ENCODE data around the gene TMEM123.

TMEM123 gene

DNA sequence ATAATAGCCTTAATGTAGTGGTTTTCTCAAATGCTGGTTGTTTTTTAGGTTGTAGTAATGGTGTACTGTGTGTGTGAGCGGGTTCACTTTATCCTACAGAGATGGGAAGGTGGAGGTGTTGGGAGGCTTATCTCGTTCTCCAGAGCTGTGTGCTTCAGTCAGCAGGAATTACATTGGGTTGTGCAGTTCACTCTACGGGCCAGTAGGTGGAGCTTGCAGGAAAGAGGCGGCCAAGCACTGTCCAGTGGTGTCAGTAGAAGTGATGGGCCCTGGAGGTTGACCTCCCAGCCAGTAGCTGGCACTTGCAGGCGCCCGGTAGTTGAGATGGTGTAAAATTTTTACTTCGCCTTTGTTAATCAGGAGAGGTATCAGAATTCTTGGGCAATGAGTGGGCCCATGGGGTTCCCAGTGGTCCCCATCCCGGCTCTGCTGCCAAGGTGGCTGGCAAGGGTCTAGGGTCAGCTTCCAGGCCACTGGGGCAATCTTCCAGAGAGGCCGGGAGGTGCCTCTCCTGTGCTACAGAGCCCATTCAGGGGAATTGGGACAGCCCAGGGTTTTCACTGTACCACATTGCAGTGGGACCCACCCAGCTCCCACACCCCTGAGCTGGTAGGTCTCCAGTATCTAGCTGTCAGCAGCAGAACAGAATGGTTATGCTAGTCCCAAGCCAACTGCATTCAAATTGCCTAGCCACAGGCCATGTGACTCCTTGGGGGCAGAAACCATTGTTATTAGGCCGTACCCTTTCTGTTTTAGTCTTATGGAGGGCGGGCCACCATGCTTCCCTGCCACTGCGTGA lies 61.7 kb downstream of the TMEM123 start:
- TF ChIP-seq TAF1 (IDR thresholded peaks at IDR 0.05; ENCODE audit: borderline replicate concordance, insufficient read depth, low read length) (no peak), FOXP2 (optimal IDR thresholded peaks at IDR 0.05; ENCODE audit: borderline replicate concordance, extremely low read depth, extremely low read length, insufficient read depth) (no peak), POLR2AphosphoS5 (IDR thresholded peaks at IDR 0.05; ENCODE audit: low read depth, low read length) (no peak), SIN3A (IDR thresholded peaks at IDR 0.05; ENCODE audit: borderline replicate concordance, insufficient read depth, low read length) (no peak)
- TF ChIP-seq, protein P1, sequence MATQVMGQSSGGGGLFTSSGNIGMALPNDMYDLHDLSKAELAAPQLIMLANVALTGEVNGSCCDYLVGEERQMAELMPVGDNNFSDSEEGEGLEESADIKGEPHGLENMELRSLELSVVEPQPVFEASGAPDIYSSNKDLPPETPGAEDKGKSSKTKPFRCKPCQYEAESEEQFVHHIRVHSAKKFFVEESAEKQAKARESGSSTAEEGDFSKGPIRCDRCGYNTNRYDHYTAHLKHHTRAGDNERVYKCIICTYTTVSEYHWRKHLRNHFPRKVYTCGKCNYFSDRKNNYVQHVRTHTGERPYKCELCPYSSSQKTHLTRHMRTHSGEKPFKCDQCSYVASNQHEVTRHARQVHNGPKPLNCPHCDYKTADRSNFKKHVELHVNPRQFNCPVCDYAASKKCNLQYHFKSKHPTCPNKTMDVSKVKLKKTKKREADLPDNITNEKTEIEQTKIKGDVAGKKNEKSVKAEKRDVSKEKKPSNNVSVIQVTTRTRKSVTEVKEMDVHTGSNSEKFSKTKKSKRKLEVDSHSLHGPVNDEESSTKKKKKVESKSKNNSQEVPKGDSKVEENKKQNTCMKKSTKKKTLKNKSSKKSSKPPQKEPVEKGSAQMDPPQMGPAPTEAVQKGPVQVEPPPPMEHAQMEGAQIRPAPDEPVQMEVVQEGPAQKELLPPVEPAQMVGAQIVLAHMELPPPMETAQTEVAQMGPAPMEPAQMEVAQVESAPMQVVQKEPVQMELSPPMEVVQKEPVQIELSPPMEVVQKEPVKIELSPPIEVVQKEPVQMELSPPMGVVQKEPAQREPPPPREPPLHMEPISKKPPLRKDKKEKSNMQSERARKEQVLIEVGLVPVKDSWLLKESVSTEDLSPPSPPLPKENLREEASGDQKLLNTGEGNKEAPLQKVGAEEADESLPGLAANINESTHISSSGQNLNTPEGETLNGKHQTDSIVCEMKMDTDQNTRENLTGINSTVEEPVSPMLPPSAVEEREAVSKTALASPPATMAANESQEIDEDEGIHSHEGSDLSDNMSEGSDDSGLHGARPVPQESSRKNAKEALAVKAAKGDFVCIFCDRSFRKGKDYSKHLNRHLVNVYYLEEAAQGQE (IDR thresholded peaks at IDR 0.05; ENCODE audit: insufficient read depth in 1 of 2, low read depth in 2 of 2, low read length in 2 of 2) = peak in 1 of 2 experiments; percentile 78; a peak in 2 of 4 replicates

DNA sequence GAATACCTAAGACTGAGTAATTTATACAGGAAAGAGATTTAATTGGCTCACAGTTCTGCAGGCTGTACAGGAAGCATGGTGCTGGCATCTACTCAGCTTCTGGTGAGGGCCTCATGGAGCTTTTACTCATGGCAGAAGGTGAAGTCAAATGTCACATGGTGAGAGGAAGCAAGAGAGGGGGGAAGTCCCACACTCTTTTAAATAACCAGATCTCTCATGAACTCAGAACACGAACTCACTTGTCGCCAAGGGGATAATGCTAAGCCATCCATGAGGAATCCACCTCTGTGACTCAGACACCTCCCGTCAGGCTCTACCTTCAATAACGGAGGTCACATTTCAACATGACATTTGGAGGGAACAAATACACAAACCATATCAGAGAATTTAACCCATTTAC lies 63.3 kb downstream of the TMEM123 start:
- TF ChIP-seq, protein P1 (IDR thresholded peaks at IDR 0.05; ENCODE audit: insufficient read depth in 1 of 2, low read depth in 2 of 2, low read length in 2 of 2) = no peak
- TF ChIP-seq FOXP2 (optimal IDR thresholded peaks at IDR 0.05; ENCODE audit: borderline replicate concordance, extremely low read depth, extremely low read length, insufficient read depth) (no peak), SIN3A (IDR thresholded peaks at IDR 0.05; ENCODE audit: borderline replicate concordance, insufficient read depth, low read length) (no peak), TAF1 (IDR thresholded peaks at IDR 0.05; ENCODE audit: borderline replicate concordance, insufficient read depth, low read length) (no peak), POLR2AphosphoS5 (IDR thresholded peaks at IDR 0.05; ENCODE audit: low read depth, low read length) (no peak)

GRCh38 chr11:102387043-102387781 lies 65.4 kb downstream of the TMEM123 start:
- TF ChIP-seq TAF1 (IDR thresholded peaks at IDR 0.05; ENCODE audit: borderline replicate concordance, insufficient read depth, low read length) (no peak), SIN3A (IDR thresholded peaks at IDR 0.05; ENCODE audit: borderline replicate concordance, insufficient read depth, low read length) (no peak), FOXP2 (optimal IDR thresholded peaks at IDR 0.05; ENCODE audit: borderline replicate concordance, extremely low read depth, extremely low read length, insufficient read depth) (no peak), POLR2AphosphoS5 (IDR thresholded peaks at IDR 0.05; ENCODE audit: low read depth, low read length) (no peak)
- TF ChIP-seq, protein P1 (IDR thresholded peaks at IDR 0.05; ENCODE audit: insufficient read depth in 1 of 2, low read depth in 2 of 2, low read length in 2 of 2) = no peak

GRCh38 chr11:102386136-102386734 lies 66.3 kb downstream of the TMEM123 start:
- TF ChIP-seq TAF1 (IDR thresholded peaks at IDR 0.05; ENCODE audit: borderline replicate concordance, insufficient read depth, low read length) (no peak), POLR2AphosphoS5 (IDR thresholded peaks at IDR 0.05; ENCODE audit: low read depth, low read length) (no peak)
